Muscle layer of colon (tissue), 2 donors: ENCODE data around the gene POLD2.
"Not testable (repeated sequence)": the region's sequence is repeated elsewhere in the genome, so short reads cannot be mapped to it uniquely, and the experiment has no call there.

Experiments
- H3K27ac ChIP-seq: one replicate; pipeline ENCODE4 v1.7.0; 2013; ENCODE audit warnings: low read depth, mild to moderate bottlenecking, low read length, moderate library complexity
- H3K27me3 ChIP-seq, 2 donors: one replicate each; pipeline ENCODE4 v1.7.0; 2013; ENCODE audit warnings: low read length in 2 of 2, mild to moderate bottlenecking in 2 of 2; ENCODE audit not compliant: insufficient read depth in 2 of 2, control insufficient read depth in 1 of 2
- H3K36me3 ChIP-seq: one replicate; pipeline ENCODE4 v1.7.0; 2013; ENCODE audit warnings: mild to moderate bottlenecking, low read length; ENCODE audit not compliant: insufficient read depth
- H3K4me1 ChIP-seq: one replicate; pipeline ENCODE4 v1.7.0; 2013; ENCODE audit warnings: mild to moderate bottlenecking, low read length; ENCODE audit not compliant: insufficient read depth
- H3K4me3 ChIP-seq, 2 donors: one replicate each; pipeline ENCODE4 v1.7.0; 2013; ENCODE audit warnings: low read length in 2 of 2, low read depth in 1 of 2, mild to moderate bottlenecking in 1 of 2, moderate library complexity in 1 of 2
- H3K9ac ChIP-seq: one replicate; pipeline ENCODE4 v1.7.0; 2013; ENCODE audit warnings: low read length
- H3K9me3 ChIP-seq: one replicate; pipeline ENCODE4 v1.7.0; 2013; ENCODE audit warnings: mild to moderate bottlenecking, low read length
- donor health status: abdominal sarcoma.
- donor health status: Adenocarcinoma of cecum.

The POLD2 gene

GRCh38 chr7:44131173-44132029 lies 8.1 kb upstream of the POLD2 start:
- H3K4me3 ChIP-seq, result no peak overlapping the region
- H3K9me3 ChIP-seq, result no peaks in the 10 kb centered on the region
- no peaks in the 10 kb centered on the region for H3K4me1 ChIP-seq
- H3K27ac ChIP-seq, result no peak overlapping the region
- no peaks in the 10 kb centered on the region for H3K27me3 ChIP-seq
- no peak overlapping the region for H3K9ac ChIP-seq
- H3K36me3 ChIP-seq, result no peaks in the 10 kb centered on the region

GRCh38 chr7:44128721-44129582 lies 5.6 kb upstream of the POLD2 start:
- Histone ChIP-seq H3K9me3 (no peaks in the 10 kb centered on the region), H3K36me3 (no peaks in the 10 kb centered on the region), H3K27me3 (no peaks in the 10 kb centered on the region), H3K4me1 (no peaks in the 10 kb centered on the region), H3K27ac (no peak overlapping the region), H3K4me3 (no peak overlapping the region), H3K9ac (no peak overlapping the region)

- no peak overlapping the region for H3K9ac ChIP-seq
- no peaks in the 10 kb centered on the region for H3K9me3 ChIP-seq
- H3K27ac ChIP-seq, result no peak overlapping the region
- no peaks in the 10 kb centered on the region for H3K36me3 ChIP-seq
- H3K4me1 ChIP-seq, result peaks cover 8% of the 10 kb centered on the region
- H3K27me3 ChIP-seq, result no peaks in the 10 kb centered on the region
- H3K4me3 ChIP-seq, result no peak overlapping the region
These were observed 3.8 kb upstream of the POLD2 start for GRCh38 chr7:44127161-44127560.

GRCh38 chr7:44126574-44126973 lies 3.2 kb upstream of the POLD2 start:
- not testable (repeated sequence) for H3K9me3 ChIP-seq, H3K9ac ChIP-seq, H3K36me3 ChIP-seq, H3K27ac ChIP-seq, H3K27me3 ChIP-seq, H3K4me3 ChIP-seq
- peaks cover 14% of the 10 kb centered on the region for H3K4me1 ChIP-seq

- H3K36me3 ChIP-seq, result peaks cover 18% of the 10 kb centered on the region
- peaks cover 16% of the 10 kb centered on the region for H3K4me1 ChIP-seq
- H3K27ac ChIP-seq, result no peak overlapping the region
- no peak overlapping the region for H3K9ac ChIP-seq
- no peak overlapping the region for H3K4me3 ChIP-seq
- H3K27me3 ChIP-seq, result no peaks in the 10 kb centered on the region
- H3K9me3 ChIP-seq, result no peaks in the 10 kb centered on the region
These were observed 1.5 kb upstream of the POLD2 start for GRCh38 chr7:44124822-44125202.

- H3K4me3 ChIP-seq, result peak overlapping the region; percentile 58 to 81
- peaks cover 27% of the 10 kb centered on the region for H3K36me3 ChIP-seq
- no peaks in the 10 kb centered on the region for H3K9me3 ChIP-seq
- H3K9ac ChIP-seq, result peak overlapping the region; percentile 61
- H3K27ac ChIP-seq, result peak overlapping the region; percentile 82
- H3K4me1 ChIP-seq, result peaks cover 16% of the 10 kb centered on the region
- no peaks in the 10 kb centered on the region for H3K27me3 ChIP-seq
These were observed 819 bp downstream of the POLD2 start for GRCh38 chr7:44122529-44122928.

GRCh38 chr7:44121761-44122420 lies 1.5 kb downstream of the POLD2 start:
- Histone ChIP-seq H3K27ac (no peak overlapping the region), H3K9me3 (no peaks in the 10 kb centered on the region), H3K36me3 (peaks cover 34% of the 10 kb centered on the region), H3K4me3 (no peak overlapping the region), H3K4me1 (peaks cover 16% of the 10 kb centered on the region), H3K27me3 (no peaks in the 10 kb centered on the region), H3K9ac (no peak overlapping the region)

- Histone ChIP-seq H3K9ac (no peak overlapping the region), H3K36me3 (peaks cover 47% of the 10 kb centered on the region), H3K4me3 (no peak overlapping the region), H3K4me1 (peaks cover 16% of the 10 kb centered on the region), H3K27ac (no peak overlapping the region), H3K27me3 (no peaks in the 10 kb centered on the region), H3K9me3 (no peaks in the 10 kb centered on the region)
These were observed 3.0 kb downstream of the POLD2 start for GRCh38 chr7:44120395-44120794.

- H3K27me3 ChIP-seq, result no peaks in the 10 kb centered on the region
- H3K9me3 ChIP-seq, result no peaks in the 10 kb centered on the region
- H3K27ac ChIP-seq, result no peak overlapping the region
- no peak overlapping the region for H3K9ac ChIP-seq
- H3K4me3 ChIP-seq, result no peak overlapping the region
- H3K4me1 ChIP-seq, result peaks cover 16% of the 10 kb centered on the region
- H3K36me3 ChIP-seq, result peaks cover 52% of the 10 kb centered on the region
These were observed 3.4 kb downstream of the POLD2 start for GRCh38 chr7:44119829-44120380.

GRCh38 chr7:44117801-44118429 lies 5.4 kb downstream of the POLD2 start:
- Histone ChIP-seq H3K27me3 (no peaks in the 10 kb centered on the region), H3K4me3 (no peak overlapping the region), H3K4me1 (peaks cover 16% of the 10 kb centered on the region), H3K36me3 (peaks cover 54% of the 10 kb centered on the region), H3K27ac (no peak overlapping the region), H3K9ac (no peak overlapping the region), H3K9me3 (no peaks in the 10 kb centered on the region)
